Measurements from ENCODE around the gene GBA2. TPM values are rescaled to one million over a fixed set of nuclear protein-coding genes. Genes with fewer than 3 reads are reported as not detected.

Gene GBA2
- total and polyA plus RNA-seq, 2 donors (not counting 3 experiments of a cell fraction or from before 2014, with no cell fraction given), result 110 to 158 TPM

GRCh38 chr9:35690614-35691333, 58.3 kb downstream of the GBA2 start:
- Histone ChIP-seq H3K79me2 (ENCODE audit: control insufficient read depth, insufficient read depth, low read length) (peaks cover 36% of the 10 kb centered on the region), H3K36me3 (ENCODE audit: control insufficient read depth in 2 of 2, extremely low read depth in 1 of 2, insufficient read depth in 2 of 2, low read length in 2 of 2) (peaks cover 3% of the 10 kb centered on the region in 2 experiments), H3K9me3 (replicated peaks; ENCODE audit: control insufficient read depth, insufficient read depth, low read length) (no peaks in the 10 kb centered on the region), H3K9me1 (replicated peaks; ENCODE audit: control insufficient read depth, extremely low read depth, insufficient read depth, low read length) (no peaks in the 10 kb centered on the region), H3K4me3 (replicated peaks in 1 of 3; ENCODE audit: insufficient read depth in 1 of 3, low read depth in 1 of 3, low read length in 3 of 3) (peak overlapping the region; percentile 66 to 82 (median 70)), H3K4me1 (ENCODE audit: control insufficient read depth, extremely low read depth, insufficient read depth, low read length) (peaks cover 28% of the 10 kb centered on the region), H3K9ac (replicated peaks; ENCODE audit: extremely low read depth, insufficient read depth, low read length) (peak overlapping the region; percentile 68), H2AFZ (ENCODE audit: low read depth, low read length) (peak overlapping the region; percentile 45), H3K4me2 (ENCODE audit: insufficient read depth, low read length) (peak overlapping the region; percentile 84), H3K27me3 (ENCODE audit: control insufficient read depth in 2 of 2, insufficient read depth in 2 of 2, low read length in 2 of 2) (no peaks in the 10 kb centered on the region), H4K20me1 (replicated peaks; ENCODE audit: control insufficient read depth, extremely low read depth, insufficient read depth, low read length) (no peaks in the 10 kb centered on the region), H3K27ac (ENCODE audit: insufficient read depth, low read depth, low read length) (peak overlapping the region; percentile 45)
- DNase-seq (ENCODE audit: low read depth, low spot score) (peak; percentile 72), FAIRE-seq (peak; percentile 89)
- CTCF ChIA-PET, result interaction anchor here (0.6 to 13.5 kb wide), 8 partner anchors 15 to 99 kb away, joined by 3 to 227 read pairs (median 4); partner anchors contain the start of genes ARHGEF39, CCDC107 and RMRP
- TF ChIP-seq POLR2AphosphoS5 (IDR thresholded peaks at IDR 0.05; ENCODE audit: insufficient read depth, low read depth, low read length) (no peak), POLR2A (IDR thresholded peaks at IDR 0.05; ENCODE audit: low read depth, low read length) (peak; percentile 65), MAX (IDR thresholded peaks at IDR 0.05; ENCODE audit: insufficient read depth, insufficient read length) (no peak)
- no TSS peak for BruUV-seq (replicated peaks)
- dilution Hi-C loops (cut with MboI; ENCODE audit: extremely low pct_ligation_motif_present, low sequenced_read_pairs) (no loop called here), intact Hi-C loops (cut with micrococcal nuclease) (loop anchor here (2.0 kb wide), 1 partner anchor 42 kb away; the partner anchor contains the start of genes CREB3 and TLN1)
- POLR2A ChIA-PET, result interaction anchor here (0.7 to 1.7 kb wide), 8 partner anchors 11 to 37 kb away, joined by 3 to 7 read pairs (median 4); partner anchors contain the start of gene ARHGEF39

- no TSS peak for BruUV-seq (replicated peaks)
Observed at GRCh38 chr9:35690294-35690613, 58.8 kb downstream of the GBA2 start.

More at GRCh38 chr9:35690294-35690613, 58.8 kb downstream of the GBA2 start:
- Histone ChIP-seq H3K9me1 (replicated peaks; ENCODE audit: control insufficient read depth, extremely low read depth, insufficient read depth, low read length) (no peaks in the 10 kb centered on the region), H3K36me3 (ENCODE audit: control insufficient read depth in 2 of 2, extremely low read depth in 1 of 2, insufficient read depth in 2 of 2, low read length in 2 of 2) (peaks cover 2 to 6% of the 10 kb centered on the region in 2 experiments), H3K4me3 (replicated peaks in 1 of 3; ENCODE audit: insufficient read depth in 1 of 3, low read depth in 1 of 3, low read length in 3 of 3) (peak overlapping the region; percentile 66 to 82 (median 70)), H3K79me2 (ENCODE audit: control insufficient read depth, insufficient read depth, low read length) (peaks cover 36% of the 10 kb centered on the region), H3K9ac (replicated peaks; ENCODE audit: extremely low read depth, insufficient read depth, low read length) (peak overlapping the region; percentile 68), H3K4me2 (ENCODE audit: insufficient read depth, low read length) (peak overlapping the region; percentile 84), H3K27me3 (ENCODE audit: control insufficient read depth in 2 of 2, insufficient read depth in 2 of 2, low read length in 2 of 2) (no peaks in the 10 kb centered on the region), H2AFZ (ENCODE audit: low read depth, low read length) (peak overlapping the region; percentile 84), H3K4me1 (ENCODE audit: control insufficient read depth, extremely low read depth, insufficient read depth, low read length) (peaks cover 28% of the 10 kb centered on the region), H4K20me1 (replicated peaks; ENCODE audit: control insufficient read depth, extremely low read depth, insufficient read depth, low read length) (no peaks in the 10 kb centered on the region), H3K27ac (ENCODE audit: insufficient read depth, low read depth, low read length) (peak overlapping the region; percentile 41), H3K9me3 (replicated peaks; ENCODE audit: control insufficient read depth, insufficient read depth, low read length) (no peaks in the 10 kb centered on the region)
- DNase-seq (ENCODE audit: low read depth, low spot score) (no peak), FAIRE-seq (peak; percentile 28)
- CTCF ChIA-PET, result interaction anchor here (0.6 to 13.5 kb wide), 8 partner anchors 15 to 100 kb away, joined by 3 to 227 read pairs (median 4); partner anchors contain the start of genes ARHGEF39, CCDC107 and RMRP
- TF ChIP-seq JUN (IDR thresholded peaks at IDR 0.05; ENCODE audit: borderline replicate concordance, insufficient read depth, insufficient read length, low read depth), result no peak
- TF ChIP-seq GATA2 (IDR thresholded peaks at IDR 0.05; ENCODE audit: insufficient read depth, insufficient read length, low read depth, low read length), result no peak
- peak; percentile 3 for TF ChIP-seq POLR2A (IDR thresholded peaks at IDR 0.05; ENCODE audit: low read depth, low read length)
- no peak for TF ChIP-seq POLR2AphosphoS5 (IDR thresholded peaks at IDR 0.05; ENCODE audit: insufficient read depth, low read depth, low read length)
- no peak for TF ChIP-seq EZH2 (IDR thresholded peaks at IDR 0.05; ENCODE audit: borderline replicate concordance, low read depth, low read length, severe bottlenecking)
- no peak for TF ChIP-seq MAX (IDR thresholded peaks at IDR 0.05; ENCODE audit: insufficient read depth, insufficient read length)
- no peak for TF ChIP-seq CTCF (IDR thresholded peaks at IDR 0.05; ENCODE audit: extremely low read depth in 1 of 2, insufficient read depth in 1 of 2, low read depth in 1 of 2, low read length in 2 of 2)
- no peak for TF ChIP-seq FOS (IDR thresholded peaks at IDR 0.05; ENCODE audit: borderline replicate concordance, insufficient read depth, low read length)
- no peak for TF ChIP-seq MYC (IDR thresholded peaks at IDR 0.05; ENCODE audit: low read depth, low read length)
- intact Hi-C loops (cut with micrococcal nuclease) (loop anchor here (2.0 kb wide), 1 partner anchor 43 kb away; the partner anchor contains the start of genes CREB3 and TLN1), dilution Hi-C loops (cut with MboI; ENCODE audit: extremely low pct_ligation_motif_present, low sequenced_read_pairs) (no loop called here)
- POLR2A ChIA-PET, result interaction anchor here (0.7 to 1.7 kb wide), 7 partner anchors 10 to 37 kb away, joined by 3 to 7 read pairs (median 4); partner anchors contain the start of gene ARHGEF39
